SK-N-SH (cell line): Measurements from ENCODE around the gene CFHR5. TPM values are rescaled to one million over a fixed set of nuclear protein-coding genes. Genes with fewer than 3 reads are reported as not detected.
A peak's percentile ranks its signal among the peaks of the same experiment; 100 is the strongest.

Experiments
- CTCF ChIA-PET: fragments of 300-600, 350-600 bp; formaldehyde crosslinking; extraction: SDS; loops from one replicate; lab custom pipeline; 2021; lab: Yijun Ruan, JAX
- POLR2A ChIA-PET: fragments of 350-600 bp; sonication (Branson Sonifier 250); formaldehyde crosslinking; extraction: SDS; loops from one replicate; lab custom pipeline; 2020; ENCODE audit warnings: antibody characterized with exemption, inconsistent platforms; lab: Yijun Ruan, JAX
- DNase-seq: peaks from one replicate; pipeline ENCODE4 v3.0.0; 2012
- H2AFZ ChIP-seq: fragments of 200-600 bp; sonication (generic); 2 replicates; pipeline ENCODE4 v1.8.1; 2016; ENCODE audit warnings: antibody characterized with exemption, mild to moderate bottlenecking, low read depth
- H3F3A ChIP-seq: fragments of 200-600 bp; sonication (generic); replicated peaks from 2 replicates; pipeline ENCODE3; 2016; ENCODE audit warnings: antibody characterized with exemption, mild to moderate bottlenecking; ENCODE audit not compliant: insufficient read depth
- H3K27ac ChIP-seq, 2 experiments: fragments of 200-500 bp in 1 of 2; fragments of 200-600 bp in 1 of 2; sonication (Bioruptor generic) in 1 of 2; sonication (generic), shearing (Covaris generic) in 1 of 2; 2 replicates each; pipeline versions ENCODE4 v1.5.1 to v1.6.1; 2014 to 2016; ENCODE audit warnings: low read depth in 2 of 2, inconsistent platforms in 1 of 2, low read length in 1 of 2, mild to moderate bottlenecking in 1 of 2, mixed read lengths in 1 of 2
- H3K27me3 ChIP-seq: fragments of 200-600 bp; sonication (generic), shearing (Covaris generic); 2 replicates; pipeline ENCODE4 v1.6.1; 2016; ENCODE audit warnings: mixed run types; ENCODE audit not compliant: insufficient read depth
- H3K36me3 ChIP-seq, 2 experiments: fragments of 200-500 bp in 1 of 2; fragments of 200-600 bp in 1 of 2; sonication (Bioruptor generic) in 1 of 2; sonication (generic) in 1 of 2; replicated peaks in 1 of 2; 2 replicates each; pipeline versions ENCODE3 to v1.5.1; 2014 to 2016; ENCODE audit warnings: low read length in 1 of 2, mild to moderate bottlenecking in 1 of 2; ENCODE audit not compliant: insufficient read depth in 2 of 2, control insufficient read depth in 1 of 2
- H3K4me1 ChIP-seq, 2 experiments: fragments of 200-500 bp in 1 of 2; fragments of 200-600 bp in 1 of 2; sonication (Bioruptor generic) in 1 of 2; sonication (generic), shearing (Covaris generic) in 1 of 2; 2 replicates each; pipeline versions ENCODE4 v1.5.1 to v1.6.1; 2014 to 2016; ENCODE audit warnings: low read depth in 1 of 2, low read length in 1 of 2, mixed run types in 1 of 2; ENCODE audit not compliant: insufficient read depth in 2 of 2, control insufficient read depth in 1 of 2
- H3K4me2 ChIP-seq: fragments of 200-600 bp; sonication (generic), shearing (Covaris generic); 2 replicates; pipeline ENCODE4 v1.6.1; 2017; ENCODE audit warnings: mixed run types
- H3K4me3 ChIP-seq, 2 experiments: fragments of 200-500 bp in 1 of 2; fragments of 200-600 bp in 1 of 2; sonication (Bioruptor generic) in 1 of 2; sonication (generic), shearing (Covaris generic) in 1 of 2; 2 replicates each; pipeline versions ENCODE4 v1.5.1 to v1.8.1; 2014 to 2016; ENCODE audit warnings: low read depth in 2 of 2, inconsistent platforms in 1 of 2, low read length in 1 of 2, mild to moderate bottlenecking in 1 of 2, mixed read lengths in 1 of 2, moderate library complexity in 1 of 2
- H3K79me2 ChIP-seq: fragments of 200-600 bp; sonication (generic); 2 replicates; pipeline ENCODE4 v1.8.1; 2017; ENCODE audit warnings: mild to moderate bottlenecking; ENCODE audit not compliant: insufficient read depth
- H3K9ac ChIP-seq: fragments of 200-600 bp; sonication (generic); 2 replicates; pipeline ENCODE4 v1.6.1; 2017; ENCODE audit warnings: mixed run types
- H3K9me2 ChIP-seq: fragments of 200-600 bp; sonication (generic); 2 replicates; pipeline ENCODE4 v1.6.1; 2017; ENCODE audit warnings: mixed run types
- H3K9me3 ChIP-seq: fragments of 200-600 bp; sonication (generic); 2 replicates; pipeline ENCODE4 v1.6.1; 2017; ENCODE audit warnings: mixed run types, mild to moderate bottlenecking, moderate library complexity
- H4K20me1 ChIP-seq: fragments of 200-600 bp; sonication (generic); 2 replicates; pipeline ENCODE4 v1.6.1; 2017; ENCODE audit warnings: mild to moderate bottlenecking, mixed run types; ENCODE audit not compliant: insufficient read depth
- CTCF ChIP-seq: fragments of 200-600 bp; sonication (generic); IDR thresholded peaks from 2 replicates; pipeline ENCODE4 v1.6.1; 2017; ENCODE audit warnings: antibody characterized with exemption, mild to moderate bottlenecking, moderate library complexity
- ELF1 ChIP-seq: IDR thresholded peaks from 2 replicates; pipeline ENCODE4 v1.4.0; 2012
- RCOR1 ChIP-seq: fragments of 150-350 bp; IDR thresholded peaks from 2 replicates; pipeline ENCODE4 v1.6.1; 2017; ENCODE audit warnings: antibody characterized with exemption, low read length
- TAF1 ChIP-seq: IDR thresholded peaks from 2 replicates; pipeline ENCODE4 v1.6.1; 2012; ENCODE audit warnings: low read depth, mild to moderate bottlenecking, low read length, moderate library complexity, borderline replicate concordance
- TEAD4 ChIP-seq: IDR thresholded peaks from 2 replicates; pipeline ENCODE4 v1.4.0; 2012; ENCODE audit warnings: mild to moderate bottlenecking, borderline replicate concordance; ENCODE audit not compliant: insufficient read depth
- USF1 ChIP-seq: IDR thresholded peaks from 2 replicates; pipeline ENCODE4 v1.4.0; 2012; ENCODE audit warnings: low read depth, borderline replicate concordance
- ZBTB33 ChIP-seq: IDR thresholded peaks from 2 replicates; pipeline ENCODE4 v1.4.0; 2012; ENCODE audit warnings: low read depth, borderline replicate concordance
- WGBS: methylation state at CpG from one replicate; pipeline ENCODE4 v1.1.6; 2017; ENCODE audit warnings: low lambda C conversion rate; 5-methylcytosine and 5-hydroxymethylcytosine counted together
- polyA plus RNA-seq, 3 experiments: library from polyadenylated mRNA; depleted of rRNA; stranded (reverse); fragments of >200 nt; gene quantifications; 2 replicates each; pipeline ENCODE4 v1.2.3, GENCODE V29; 2012

The CFHR5 gene
- polyA plus RNA-seq, 1 of the 3 experiments (the other 2 are of a cell fraction): not detected

GRCh38 chr1:197041486-197042353 lies 64.4 kb downstream of the CFHR5 start:
- H2AFZ ChIP-seq: peak overlapping the region; percentile 84
- WGBS: 29% methylated on average over 7 of the region's 7 CpGs
- CTCF ChIA-PET: no interaction called here

More at GRCh38 chr1:197041486-197042353, 64.4 kb downstream of the CFHR5 start:
- no peaks in the 10 kb centered on the region; the same call in 1 of the 2 replicates for H3K9me3 ChIP-seq
- no peaks in the 10 kb centered on the region for H3K27me3 ChIP-seq
- H3K4me2 ChIP-seq: peak overlapping the region; percentile 58
- POLR2A ChIA-PET: no interaction called here
- H3K4me3 ChIP-seq: peak overlapping the region; percentile 17 to 20; a peak in 2 of 4 replicates
- H3K9me2 ChIP-seq: no peaks in the 10 kb centered on the region
- no peak overlapping the region; the same call in 1 of the 2 replicates for H3K9ac ChIP-seq
- peaks cover 5% of the 10 kb centered on the region for H3F3A ChIP-seq
- no peaks in the 10 kb centered on the region; a peak in 1 of 4 replicates for H3K4me1 ChIP-seq
- TF ChIP-seq CTCF (no peak), USF1 (no peak), RCOR1 (no peak), TEAD4 (no peak), ZBTB33 (no peak), TAF1 (no peak), ELF1 (no peak)
- H3K27ac ChIP-seq: no peak overlapping the region
- H4K20me1 ChIP-seq: no peaks in the 10 kb centered on the region
- DNase-seq: no peak
- no peaks in the 10 kb centered on the region for H3K79me2 ChIP-seq
- no peaks in the 10 kb centered on the region for H3K36me3 ChIP-seq
